Keratinocyte (primary cell): ENCODE measurements around the gene ANKRD33.

Source experiments
- EZH2 ChIP-seq: IDR thresholded peaks from one replicate; pipeline ENCODE4 v1.6.1; 2012; ENCODE audit warnings: inconsistent platforms, mild to moderate bottlenecking, low read length, moderate library complexity
- TF ChIP-seq, protein P1 (sequence below), 3 experiments: IDR thresholded peaks in 1 of 3; conservative IDR thresholded peaks in 1 of 3; optimal IDR thresholded peaks in 1 of 3; 2 replicates in 2 of 3; 3 replicates in 1 of 3; pipeline versions ENCODE3 to v1.5.1; 2011; ENCODE audit warnings: low read length in 3 of 3, mild to moderate bottlenecking in 3 of 3, moderate library complexity in 2 of 3, control low read depth in 1 of 3, inconsistent platforms in 1 of 3; ENCODE audit not compliant: insufficient read depth in 2 of 3; ENCODE audit errors: extremely low read depth in 1 of 3

DNA sequence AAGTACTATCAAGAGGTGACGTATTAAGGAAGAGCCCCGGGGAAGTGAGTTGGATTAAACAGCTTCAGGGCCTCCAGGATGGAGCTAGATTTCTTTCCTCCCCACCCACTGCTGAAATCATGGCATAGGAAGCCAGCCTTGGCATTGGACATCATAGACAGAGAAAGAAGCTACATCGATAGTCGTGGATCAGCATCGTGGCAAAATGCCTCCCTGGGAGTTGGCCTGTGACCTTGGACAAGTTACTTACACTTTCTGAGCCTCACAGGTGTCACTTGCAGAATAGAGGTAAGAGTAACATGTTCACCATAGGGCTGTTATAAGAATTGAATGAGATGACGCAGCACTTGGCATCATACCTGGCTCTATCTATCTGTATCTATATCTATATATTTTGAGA lies 5.9 kb downstream of the ANKRD33 start:
- TF ChIP-seq, protein P1, sequence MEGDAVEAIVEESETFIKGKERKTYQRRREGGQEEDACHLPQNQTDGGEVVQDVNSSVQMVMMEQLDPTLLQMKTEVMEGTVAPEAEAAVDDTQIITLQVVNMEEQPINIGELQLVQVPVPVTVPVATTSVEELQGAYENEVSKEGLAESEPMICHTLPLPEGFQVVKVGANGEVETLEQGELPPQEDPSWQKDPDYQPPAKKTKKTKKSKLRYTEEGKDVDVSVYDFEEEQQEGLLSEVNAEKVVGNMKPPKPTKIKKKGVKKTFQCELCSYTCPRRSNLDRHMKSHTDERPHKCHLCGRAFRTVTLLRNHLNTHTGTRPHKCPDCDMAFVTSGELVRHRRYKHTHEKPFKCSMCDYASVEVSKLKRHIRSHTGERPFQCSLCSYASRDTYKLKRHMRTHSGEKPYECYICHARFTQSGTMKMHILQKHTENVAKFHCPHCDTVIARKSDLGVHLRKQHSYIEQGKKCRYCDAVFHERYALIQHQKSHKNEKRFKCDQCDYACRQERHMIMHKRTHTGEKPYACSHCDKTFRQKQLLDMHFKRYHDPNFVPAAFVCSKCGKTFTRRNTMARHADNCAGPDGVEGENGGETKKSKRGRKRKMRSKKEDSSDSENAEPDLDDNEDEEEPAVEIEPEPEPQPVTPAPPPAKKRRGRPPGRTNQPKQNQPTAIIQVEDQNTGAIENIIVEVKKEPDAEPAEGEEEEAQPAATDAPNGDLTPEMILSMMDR (optimal IDR thresholded peaks at IDR 0.05 in 1 of 3, IDR thresholded peaks at IDR 0.05 in 1 of 3, conservative IDR thresholded peaks at IDR 0.05 in 1 of 3; ENCODE audit: extremely low read depth in 1 of 3, insufficient read depth in 2 of 3, low read length in 3 of 3), result no peak
- no peak for TF ChIP-seq EZH2
